ENCODE measurements around the gene ATOSB. TPM values are rescaled to one million over a fixed set of nuclear protein-coding genes. Genes with fewer than 3 reads are reported as not detected.

ATOSB gene
- total RNA-seq, 1 donor from 2014 or later = 30.3 TPM

- Mint-ChIP-seq H3K36me3 (ENCODE audit: unreplicated experiment) (peaks cover 84% of the 10 kb centered on the region), H3K9me3 (ENCODE audit: unreplicated experiment) (no peaks in the 10 kb centered on the region), H3K4me3 (ENCODE audit: unreplicated experiment) (no peak overlapping the region), H3K4me1 (ENCODE audit: unreplicated experiment) (no peaks in the 10 kb centered on the region), H3K27me3 (ENCODE audit: unreplicated experiment) (no peaks in the 10 kb centered on the region), H3K27ac (ENCODE audit: unreplicated experiment) (no peak overlapping the region)
- no peak for DNase-seq (ENCODE audit: extremely low spot score, unreplicated experiment)
- no peak for TF ChIP-seq CTCF (IDR thresholded peaks at IDR 0.05)
These were observed 58.4 kb downstream of the ATOSB start for GRCh38 chr9:35057271-35057620.

- Mint-ChIP-seq H3K27ac (ENCODE audit: unreplicated experiment) (no peak overlapping the region), H3K4me3 (ENCODE audit: unreplicated experiment) (no peak overlapping the region), H3K4me1 (ENCODE audit: unreplicated experiment) (no peaks in the 10 kb centered on the region), H3K27me3 (ENCODE audit: unreplicated experiment) (no peaks in the 10 kb centered on the region), H3K9me3 (ENCODE audit: unreplicated experiment) (no peaks in the 10 kb centered on the region), H3K36me3 (ENCODE audit: unreplicated experiment) (peaks cover 84% of the 10 kb centered on the region)
- no peak for DNase-seq (ENCODE audit: extremely low spot score, unreplicated experiment)
- TF ChIP-seq CTCF (IDR thresholded peaks at IDR 0.05) = no peak
These were observed 58.9 kb downstream of the ATOSB start for GRCh38 chr9:35056571-35057270.

- no peaks in the 10 kb centered on the region for H3K9me3 Mint-ChIP-seq (ENCODE audit: unreplicated experiment)
- peaks cover 80% of the 10 kb centered on the region for H3K36me3 Mint-ChIP-seq (ENCODE audit: unreplicated experiment)
- H3K27ac Mint-ChIP-seq (ENCODE audit: unreplicated experiment) = no peak overlapping the region
- no peak for TF ChIP-seq CTCF (IDR thresholded peaks at IDR 0.05)
- H3K4me3 Mint-ChIP-seq (ENCODE audit: unreplicated experiment) = no peak overlapping the region
- DNase-seq (ENCODE audit: extremely low spot score, unreplicated experiment) = no peak
- H3K27me3 Mint-ChIP-seq (ENCODE audit: unreplicated experiment) = no peaks in the 10 kb centered on the region
- no peaks in the 10 kb centered on the region for H3K4me1 Mint-ChIP-seq (ENCODE audit: unreplicated experiment)
These were observed 60.6 kb downstream of the ATOSB start for GRCh38 chr9:35054871-35055644.

- no peaks in the 10 kb centered on the region for H3K4me1 Mint-ChIP-seq (ENCODE audit: unreplicated experiment)
- no peak overlapping the region for H3K27ac Mint-ChIP-seq (ENCODE audit: unreplicated experiment)
- no peak overlapping the region for H3K4me3 Mint-ChIP-seq (ENCODE audit: unreplicated experiment)
- H3K36me3 Mint-ChIP-seq (ENCODE audit: unreplicated experiment) = peaks cover 73% of the 10 kb centered on the region
- TF ChIP-seq CTCF (IDR thresholded peaks at IDR 0.05) = no peak
- no peak for DNase-seq (ENCODE audit: extremely low spot score, unreplicated experiment)
- H3K27me3 Mint-ChIP-seq (ENCODE audit: unreplicated experiment) = no peaks in the 10 kb centered on the region
- H3K9me3 Mint-ChIP-seq (ENCODE audit: unreplicated experiment) = no peaks in the 10 kb centered on the region
These were observed 61.4 kb downstream of the ATOSB start for GRCh38 chr9:35054185-35054835.

Other genes starting within 250 kb of the ATOSB start
- gene PHF24, start 157.6 kb downstream of the ATOSB start, total RNA-seq = not detected in 2 replicates
- 6.8 TPM in 2 replicates for gene DNAJB5, start 126.1 kb downstream of the ATOSB start, total RNA-seq
- 254 and 268 TPM in 2 replicates for gene VCP, start 43.2 kb downstream of the ATOSB start, total RNA-seq
- 22.7 and 27.9 TPM in 2 replicates for gene FANCG, start 35.9 kb downstream of the ATOSB start, total RNA-seq
- 29.9 and 33.9 TPM in 2 replicates for gene PIGO, start 19.3 kb downstream of the ATOSB start, total RNA-seq
- gene STOML2, start 12.7 kb downstream of the ATOSB start, total RNA-seq = 100 and 104 TPM in 2 replicates
- 24.5 and 24.9 TPM in 2 replicates for gene UNC13B, start 46.1 kb upstream of the ATOSB start, total RNA-seq

Measured in osteocyte (in vitro differentiated cells).